Mucosa of rectum (tissue), 2 donors: ENCODE data around the gene GGT1.
"Not testable (repeated sequence)": the region's sequence is repeated elsewhere in the genome, so short reads cannot be mapped to it uniquely, and the experiment has no call there.

Experiments
- H3K27ac ChIP-seq, 2 donors: one replicate each; pipeline ENCODE4 v1.7.0; 2013; ENCODE audit warnings: inconsistent platforms in 2 of 2, low read depth in 2 of 2, low read length in 2 of 2
- H3K27me3 ChIP-seq, 2 donors: one replicate each; pipeline ENCODE4 v1.7.0; 2013; ENCODE audit warnings: low read length in 2 of 2; ENCODE audit not compliant: control insufficient read depth in 2 of 2, insufficient read depth in 2 of 2
- H3K36me3 ChIP-seq, 2 donors: one replicate each; pipeline ENCODE4 v1.7.0; 2013; ENCODE audit warnings: low read length in 2 of 2; ENCODE audit not compliant: control insufficient read depth in 2 of 2, insufficient read depth in 2 of 2
- H3K4me1 ChIP-seq, 2 donors: one replicate each; pipeline ENCODE4 v1.7.0; 2013; ENCODE audit warnings: low read length in 2 of 2, mild to moderate bottlenecking in 1 of 2; ENCODE audit not compliant: control insufficient read depth in 2 of 2, insufficient read depth in 2 of 2
- H3K4me3 ChIP-seq, 2 donors: one replicate each; pipeline ENCODE4 v1.7.0; 2013; ENCODE audit warnings: low read length in 2 of 2
- H3K9ac ChIP-seq, 2 donors: one replicate each; pipeline ENCODE4 v1.7.0; 2013; ENCODE audit warnings: low read length in 2 of 2, low read depth in 1 of 2, mild to moderate bottlenecking in 1 of 2
- H3K9me3 ChIP-seq, 2 donors: one replicate each; pipeline ENCODE4 v1.7.0; 2013; ENCODE audit warnings: low read length in 2 of 2; ENCODE audit not compliant: control insufficient read depth in 2 of 2
- donor health status: healthy.
- donor health status: Normal muscosa, but diverticular disease.

GGT1 gene

GRCh38 chr22:24672532-24672931 is 69.5 kb downstream of the GGT1 start:
- H3K4me3 ChIP-seq, H3K27ac ChIP-seq, H3K9ac ChIP-seq, H3K4me1 ChIP-seq, H3K36me3 ChIP-seq, H3K9me3 ChIP-seq, H3K27me3 ChIP-seq: not testable (repeated sequence)
